ENCODE data around the gene TMEM208.

Gene TMEM208

GRCh38 chr16:67201411-67202345, 25.3 kb upstream of the TMEM208 start:
- CTCF ChIA-PET, result no interaction called here

GRCh38 chr16:67202426-67202825, 24.5 kb upstream of the TMEM208 start:
- DNase-seq (ENCODE audit: low spot score), result no peak
- H3K27ac ChIP-seq, result peak overlapping the region; percentile 28
- no peak for TF ChIP-seq CTCF (conservative IDR thresholded peaks at IDR 0.05; ENCODE audit: low read depth)
- POLR2A ChIA-PET (ENCODE audit: low non-redundant PET), result no interaction called here
- CTCF ChIA-PET, result interaction anchor here (0.7 kb wide), 1 partner anchor 33 kb away, joined by 3 read pairs; no protein-coding TSS in a partner anchor

More at GRCh38 chr16:67201411-67202345, 25.3 kb upstream of the TMEM208 start:
- H3K27ac ChIP-seq, result peak overlapping the region; percentile 28
- DNase-seq (ENCODE audit: low spot score), result no peak
- POLR2A ChIA-PET (ENCODE audit: low non-redundant PET), result interaction anchor here (0.7 kb wide), 1 partner anchor 45 kb away, joined by 5 read pairs; no protein-coding TSS in a partner anchor
- TF ChIP-seq CTCF (conservative IDR thresholded peaks at IDR 0.05; ENCODE audit: low read depth), result no peak

GRCh38 chr16:67202956-67203493, 23.9 kb upstream of the TMEM208 start:
- CTCF ChIA-PET, result interaction anchor here (0.6 to 0.7 kb wide), 2 partner anchors 32 to 198 kb away, joined by 3 read pairs; no protein-coding TSS in a partner anchor
- H3K27ac ChIP-seq, result peak overlapping the region; percentile 87
- TF ChIP-seq CTCF (conservative IDR thresholded peaks at IDR 0.05; ENCODE audit: low read depth), result no peak
- POLR2A ChIA-PET (ENCODE audit: low non-redundant PET), result no interaction called here
- no peak for DNase-seq (ENCODE audit: low spot score)

- CTCF ChIA-PET, result no interaction called here
- peak overlapping the region; percentile 87 for H3K27ac ChIP-seq
- TF ChIP-seq CTCF (conservative IDR thresholded peaks at IDR 0.05; ENCODE audit: low read depth), result no peak
- POLR2A ChIA-PET (ENCODE audit: low non-redundant PET), result no interaction called here
- DNase-seq (ENCODE audit: low spot score), result no peak
Measured at GRCh38 chr16:67204076-67204475, 22.9 kb upstream of the TMEM208 start.

GRCh38 chr16:67206129-67206837, 20.6 kb upstream of the TMEM208 start:
- H3K27ac ChIP-seq, result peak overlapping the region; percentile 87
- no peak for DNase-seq (ENCODE audit: low spot score)
- no peak for TF ChIP-seq CTCF (conservative IDR thresholded peaks at IDR 0.05; ENCODE audit: low read depth)
- POLR2A ChIA-PET (ENCODE audit: low non-redundant PET), result interaction anchor here (0.5 kb wide), 1 partner anchor 113 kb away, joined by 3 read pairs; no protein-coding TSS in a partner anchor
- CTCF ChIA-PET, result interaction anchor here (0.7 to 3.7 kb wide), 3 partner anchors 7 to 259 kb away, joined by 3 to 20 read pairs (median 3); partner anchors contain the start of gene ELMO3

GRCh38 chr16:67206838-67207248, 20.1 kb upstream of the TMEM208 start:
- peak overlapping the region; percentile 87 for H3K27ac ChIP-seq
- no peak for TF ChIP-seq CTCF (conservative IDR thresholded peaks at IDR 0.05; ENCODE audit: low read depth)
- ChIA-PET POLR2A (ENCODE audit: low non-redundant PET) (interaction anchor here (0.5 to 0.6 kb wide), 2 partner anchors 12 to 113 kb away, joined by 3 read pairs; no protein-coding TSS in a partner anchor), CTCF (interaction anchor here (0.7 to 3.7 kb wide), 3 partner anchors 8 to 21 kb away, joined by 3 to 20 read pairs (median 6); partner anchors contain the start of gene ELMO3)
- DNase-seq (ENCODE audit: low spot score), result peak; percentile 50

Measured in RWPE1 (cell line).